Measurements from ENCODE around the gene TTC23L. TPM values are rescaled to one million over a fixed set of nuclear protein-coding genes. Genes with fewer than 3 reads are reported as not detected.

TTC23L gene
- total and polyA plus RNA-seq, 2 experiments from 2014 or later, result 2.2 to 2.3 TPM

- Mint-ChIP-seq H3K27ac (no peak overlapping the region), H3K4me3 (no peak overlapping the region), H3K27me3 (ENCODE audit: insufficient read depth, low read depth, poor library complexity) (peaks cover 2% of the 10 kb centered on the region), H3K36me3 (ENCODE audit: low read depth) (peaks cover 50% of the 10 kb centered on the region), H3K4me1 (peaks cover 18% of the 10 kb centered on the region), H3K9me3 (peaks cover 10% of the 10 kb centered on the region; the same call in 2 of the 3 replicates)
- Histone ChIP-seq H3K79me2 (replicated peaks; ENCODE audit: insufficient read depth) (no peaks in the 10 kb centered on the region), H3K27ac (ENCODE audit: low read depth) (no peak overlapping the region), H3K9me2 (ENCODE audit: insufficient read depth) (no peaks in the 10 kb centered on the region), H3F3A (replicated peaks; ENCODE audit: low read depth) (peaks cover 15% of the 10 kb centered on the region; the same call in 1 of the 2 replicates), H3K4me3 (no peak overlapping the region), H3K4me1 (ENCODE audit: insufficient read depth) (peaks cover 11% of the 10 kb centered on the region; the same call in 1 of the 2 replicates), H2AFZ (no peak overlapping the region), H3K4me2 (no peak overlapping the region), H3K36me3 (ENCODE audit: insufficient read depth) (peaks cover 31% of the 10 kb centered on the region), H3K27me3 (ENCODE audit: insufficient read depth) (no peaks in the 10 kb centered on the region), H4K20me1 (replicated peaks; ENCODE audit: insufficient read depth) (no peaks in the 10 kb centered on the region)
- ATAC-seq (no peak), DNase-seq (ENCODE audit: low spot score) (no peak)
- TF ChIP-seq NANOG (IDR thresholded peaks at IDR 0.05; ENCODE audit: borderline replicate concordance), result no peak
- no peak for TF ChIP-seq STAT1 (IDR thresholded peaks at IDR 0.05; ENCODE audit: unreplicated experiment)
- no peak for TF ChIP-seq CREB1 (CRISPR knock-in tag; IDR thresholded peaks at IDR 0.05; ENCODE audit: low read depth)
- no peak for TF ChIP-seq ZNF462 (CRISPR knock-in tag; IDR thresholded peaks at IDR 0.05)
- no peak for TF ChIP-seq ZNF114 (CRISPR knock-in tag; IDR thresholded peaks at IDR 0.05)
- TF ChIP-seq EZH2 (IDR thresholded peaks at IDR 0.05; ENCODE audit: low read depth, unreplicated experiment), result no peak
- no peak for TF ChIP-seq ETS1 (IDR thresholded peaks at IDR 0.05)
- no peak for TF ChIP-seq JUNB (IDR thresholded peaks at IDR 0.05; ENCODE audit: unreplicated experiment)
- TF ChIP-seq CTCF (conservative IDR thresholded peaks at IDR 0.05; ENCODE audit: low read depth in 2 of 2), result no peak
- no peak for TF ChIP-seq ZNF331 (CRISPR knock-in tag; IDR thresholded peaks at IDR 0.05; ENCODE audit: low read depth)
- no peak for TF ChIP-seq REST (IDR thresholded peaks at IDR 0.05; ENCODE audit: unreplicated experiment)
- TF ChIP-seq POLR2AphosphoS5 (IDR thresholded peaks at IDR 0.05; ENCODE audit: low read depth), result no peak
- TF ChIP-seq EZH2phosphoT487 (IDR thresholded peaks at IDR 0.05; ENCODE audit: unreplicated experiment), result no peak
These were observed 4.2 kb upstream of the TTC23L start for GRCh38 chr5:34834794-34835089.
